B cell (primary cell): ENCODE measurements around the gene TTC8.

Experiments
- CTCF ChIP-seq: fragments of 200-600 bp; IDR thresholded peaks from one replicate; pipeline ENCODE4 v1.8.0; 2022; ENCODE audit warnings: antibody characterized with exemption, mild to moderate bottlenecking
- EZH2 ChIP-seq: IDR thresholded peaks from 2 replicates; pipeline ENCODE4 v1.6.1; 2012; ENCODE audit warnings: borderline replicate concordance, low read depth, mild to moderate bottlenecking, moderate library complexity, low read length; ENCODE audit not compliant: insufficient read depth, poor library complexity, severe bottlenecking

DNA sequence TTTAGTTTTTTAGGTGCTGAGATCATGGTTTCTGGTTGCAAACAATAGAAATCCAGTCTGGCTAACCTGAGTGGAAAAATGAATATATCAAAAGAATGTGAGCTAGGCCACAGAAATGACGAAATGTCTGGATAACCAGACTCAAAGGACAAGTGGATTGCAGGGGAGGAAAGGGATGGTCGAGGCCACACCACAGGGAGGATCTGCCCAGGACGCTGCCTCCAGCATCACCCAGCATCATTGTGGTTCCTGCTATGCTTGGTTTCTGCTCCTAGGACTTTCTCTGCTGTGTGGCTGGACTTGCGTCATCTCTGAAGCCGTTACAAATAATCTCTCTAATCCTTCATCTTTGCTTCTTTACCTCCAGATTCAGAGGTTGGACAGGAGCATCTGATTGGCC lies 80.4 kb downstream of the TTC8 start:
- TF ChIP-seq EZH2 (no peak), CTCF (no peak)
